ENCODE results near the gene ZNF775.
A peak's percentile ranks its signal among the peaks of the same experiment; 100 is the strongest.

The ZNF775 gene

DNA sequence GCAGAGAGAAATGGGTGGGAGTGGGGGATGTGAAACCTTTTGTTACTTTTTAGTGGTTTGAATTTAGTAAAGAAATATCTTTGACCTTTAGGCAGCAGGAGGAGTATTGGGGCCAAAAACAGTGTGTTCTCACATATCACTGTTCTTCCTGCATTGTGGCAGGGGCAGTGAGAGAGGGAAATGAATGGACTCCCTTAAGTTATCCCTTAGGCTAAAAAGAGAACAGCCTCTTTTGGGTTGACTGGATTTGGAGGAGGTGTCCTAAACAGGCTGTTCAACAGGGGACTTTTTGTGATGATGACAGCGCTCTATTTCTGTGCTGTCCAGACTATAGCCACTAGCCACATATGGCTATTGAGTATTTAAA is 22.3 kb downstream of the ZNF775 start:
- DNase-seq (ENCODE audit: low read depth) = no peak

DNA sequence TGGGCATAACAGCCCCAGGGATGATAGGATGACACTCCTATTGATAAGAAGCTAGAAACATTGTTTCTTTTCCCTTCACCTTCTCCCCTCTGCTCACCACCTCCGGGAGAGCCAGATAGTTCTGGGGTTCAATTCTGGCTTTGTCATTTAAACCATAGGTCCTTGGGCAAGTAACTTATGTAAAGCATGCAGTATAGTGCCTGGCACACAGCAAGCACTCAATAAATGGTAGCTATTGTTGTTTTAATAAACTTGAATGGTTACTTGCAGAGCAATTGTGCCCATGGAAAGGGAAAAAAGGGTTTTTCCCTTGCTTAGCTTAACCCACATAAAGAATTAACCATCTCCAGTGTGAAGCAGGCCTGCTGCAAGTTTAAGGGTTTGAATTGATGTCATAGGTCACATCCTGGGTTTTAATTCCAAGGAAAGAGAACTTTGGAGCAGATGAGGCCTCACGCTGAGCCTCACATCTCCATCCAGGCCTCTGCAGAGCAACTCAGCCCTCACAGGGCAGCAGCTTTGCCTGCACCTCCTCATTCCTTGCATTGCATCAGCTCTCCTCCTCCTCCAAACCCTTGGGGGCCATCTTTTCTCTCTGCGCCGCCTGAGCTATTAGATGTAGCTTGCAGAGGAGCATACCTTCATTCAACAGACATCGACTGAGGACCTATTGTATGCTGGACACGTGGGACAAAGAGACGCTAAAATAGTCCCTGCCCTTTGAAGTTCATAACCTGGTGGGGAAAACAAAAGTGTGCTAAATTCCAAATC is 22.9 kb downstream of the ZNF775 start:
- DNase-seq (ENCODE audit: low read depth) = no peak

DNA sequence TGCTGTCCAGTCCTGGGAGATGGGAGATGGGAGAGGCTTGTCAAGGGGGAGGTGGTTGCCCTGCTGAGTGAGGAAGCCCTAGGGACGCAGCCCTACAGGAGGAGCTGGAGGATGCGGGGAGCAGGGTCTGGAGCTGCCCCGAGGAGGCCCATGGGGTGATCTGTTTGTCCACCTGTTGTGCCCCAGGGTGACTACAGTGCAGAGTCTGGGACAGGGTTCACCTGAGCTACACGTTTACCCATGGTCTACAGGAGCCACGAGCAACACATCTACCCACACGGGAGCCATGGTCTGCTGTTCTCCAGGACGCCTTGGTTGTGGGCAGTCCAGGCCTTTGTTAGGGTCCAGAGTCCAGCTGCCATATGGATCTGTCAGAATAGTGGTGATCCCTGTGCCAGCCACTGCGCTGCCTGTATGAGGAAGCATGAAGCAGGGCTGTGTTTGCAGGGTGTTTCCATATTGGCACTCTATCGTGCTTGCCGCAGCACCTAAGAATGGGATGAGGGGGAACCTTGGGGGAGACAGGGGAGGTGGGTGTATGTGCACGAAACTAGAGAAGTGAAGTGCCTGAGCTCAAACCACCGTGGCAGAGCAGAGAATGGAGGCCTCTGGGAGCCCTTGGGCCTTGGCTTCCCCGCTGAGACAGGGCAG is 23.7 kb downstream of the ZNF775 start:
- DNase-seq (ENCODE audit: low read depth) = no peak

DNA sequence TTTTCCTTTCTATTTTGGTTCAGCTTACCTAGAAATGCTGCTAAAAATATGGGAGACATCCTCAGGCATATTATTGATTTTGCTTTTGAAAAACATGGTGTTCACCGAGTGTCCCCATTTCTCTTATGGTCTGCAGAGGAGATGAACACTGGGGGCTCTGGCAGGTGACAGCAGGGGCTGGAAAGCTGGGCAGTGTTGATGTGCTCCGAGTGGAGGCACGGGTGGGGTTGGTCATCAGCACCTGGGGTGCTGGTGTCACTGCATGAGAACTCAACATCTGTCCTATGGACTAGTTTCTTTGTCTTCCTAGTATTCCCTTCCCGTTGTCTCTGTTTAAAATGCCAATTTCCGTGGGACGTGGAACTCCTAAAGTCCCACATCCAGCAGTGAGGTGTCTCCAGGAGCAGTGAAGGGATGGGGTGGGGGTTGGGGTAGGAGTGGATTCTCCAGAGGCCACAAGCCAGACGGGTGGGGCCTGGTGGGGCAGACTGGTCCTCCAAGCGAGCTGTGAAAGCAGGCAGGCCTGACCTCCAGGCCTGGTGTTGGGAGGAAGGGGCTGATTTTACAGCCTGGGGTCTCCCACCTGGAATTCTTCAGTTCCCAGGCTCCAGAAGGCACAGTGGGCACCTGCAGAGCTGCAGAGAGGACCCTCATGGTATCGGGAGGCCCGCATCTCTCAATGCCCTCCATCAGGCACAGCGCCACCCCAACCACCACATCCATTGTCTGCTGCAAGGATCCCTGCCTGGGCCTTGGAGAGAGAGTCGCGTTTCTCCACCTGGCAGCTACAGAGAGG is 24.4 kb downstream of the ZNF775 start:
- no peak for DNase-seq (ENCODE audit: low read depth)

DNA sequence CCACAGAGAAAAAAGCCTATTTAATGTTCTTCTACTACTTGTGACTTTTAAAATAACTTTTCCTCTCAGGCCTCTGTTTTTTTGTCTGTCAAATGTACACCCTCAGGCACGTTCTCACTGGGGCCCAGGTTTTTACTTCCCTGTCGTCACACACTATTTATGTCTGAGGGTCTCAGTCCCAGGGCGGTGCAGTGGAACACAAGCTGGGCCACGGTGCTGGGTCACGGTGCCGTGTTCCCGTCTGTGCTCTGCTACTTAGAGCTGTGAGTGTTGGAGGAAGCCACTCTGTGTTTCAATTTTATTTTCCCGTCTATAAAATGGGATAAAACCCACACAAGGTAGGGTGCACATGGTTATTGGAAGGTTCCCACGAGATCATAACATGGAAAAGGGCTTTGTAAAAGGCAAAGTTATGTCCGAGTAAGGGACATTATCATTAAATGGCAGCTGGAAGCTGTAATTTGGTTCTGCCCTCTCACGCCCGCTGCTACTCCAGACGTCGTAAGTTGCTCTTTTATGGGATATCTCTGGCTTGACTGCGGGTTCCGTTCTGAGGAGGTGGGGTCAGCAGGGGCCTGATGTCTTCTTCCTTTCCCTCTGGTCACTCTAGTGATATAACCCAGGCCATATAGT is 25.2 kb downstream of the ZNF775 start:
- no peak for DNase-seq (ENCODE audit: low read depth)

DNA sequence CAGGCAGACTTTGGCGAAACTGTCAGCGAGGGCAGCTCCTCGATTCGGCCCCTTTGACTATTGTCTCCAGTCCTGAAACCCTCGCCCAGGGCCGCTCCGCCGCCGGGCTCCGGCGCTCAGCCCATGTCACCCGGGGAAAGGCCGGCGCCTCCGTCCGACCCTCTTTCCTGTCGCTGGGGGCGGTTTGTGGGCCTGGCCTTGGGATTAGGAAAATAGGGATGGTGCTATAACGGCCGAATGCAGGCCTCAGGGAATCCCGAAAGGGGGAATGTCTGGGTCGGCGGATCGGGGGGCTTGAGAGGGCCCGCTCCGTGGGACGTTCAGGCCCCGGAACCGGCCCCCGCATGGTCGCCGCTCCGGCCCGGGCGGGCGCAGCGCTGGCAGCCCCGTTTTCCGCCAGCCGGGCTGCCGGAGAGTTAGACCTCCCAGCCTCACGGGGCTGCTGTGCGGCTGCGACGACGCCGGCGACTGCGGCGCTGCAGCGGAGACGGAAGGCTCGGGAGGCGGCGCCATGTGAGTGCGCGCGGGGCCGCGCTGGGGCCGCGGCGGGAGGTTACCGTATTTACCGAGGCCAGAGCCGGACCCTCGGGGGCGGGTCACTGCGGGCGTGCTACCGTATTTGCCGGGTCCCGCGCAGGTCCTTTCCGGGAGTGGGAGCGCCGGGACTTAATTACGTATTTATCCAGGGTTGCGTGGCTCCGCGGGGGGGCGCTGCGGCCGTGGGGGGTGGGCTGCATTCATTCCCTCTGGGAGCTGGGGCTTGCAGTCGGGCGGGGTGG is 25.9 kb downstream of the ZNF775 start:
- peak; percentile 59 for DNase-seq (ENCODE audit: low read depth)

DNA sequence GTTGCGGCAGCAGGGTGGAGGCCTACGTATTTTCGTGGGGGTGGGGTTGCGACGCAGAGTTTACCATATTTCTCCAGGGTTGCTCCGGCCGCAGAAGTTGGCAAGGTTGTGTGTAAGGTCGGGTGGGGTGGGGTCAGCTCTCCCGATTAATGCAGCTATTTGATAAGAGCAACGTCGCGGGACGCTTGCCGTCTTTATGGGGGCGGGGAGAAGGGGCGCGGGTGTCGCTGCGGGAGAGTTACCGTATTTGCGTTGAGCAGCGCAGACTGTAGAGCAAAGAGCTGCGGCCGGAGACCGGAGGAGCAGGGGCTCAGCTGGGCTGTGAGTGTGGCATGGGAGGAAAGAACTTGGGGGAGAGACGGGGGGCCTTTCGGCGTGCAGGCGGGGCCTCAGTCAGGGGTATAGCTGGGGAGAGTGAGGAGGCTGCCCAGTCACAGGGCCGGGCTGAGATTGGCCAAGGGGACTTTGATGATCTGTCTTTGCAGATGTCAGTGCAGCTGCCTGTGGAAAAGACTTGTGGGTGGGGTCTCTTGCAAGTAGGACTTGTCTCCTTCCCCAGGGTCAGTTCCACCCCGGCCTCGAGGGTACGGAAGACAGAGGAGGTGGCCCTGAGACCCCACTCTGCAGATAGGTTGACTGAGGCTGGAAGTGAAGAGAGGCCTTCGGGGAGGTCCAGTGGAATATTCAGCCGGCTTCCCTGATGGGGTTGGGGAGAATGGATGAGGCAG is 26.6 kb downstream of the ZNF775 start:
- DNase-seq (ENCODE audit: low read depth) = no peak

DNA sequence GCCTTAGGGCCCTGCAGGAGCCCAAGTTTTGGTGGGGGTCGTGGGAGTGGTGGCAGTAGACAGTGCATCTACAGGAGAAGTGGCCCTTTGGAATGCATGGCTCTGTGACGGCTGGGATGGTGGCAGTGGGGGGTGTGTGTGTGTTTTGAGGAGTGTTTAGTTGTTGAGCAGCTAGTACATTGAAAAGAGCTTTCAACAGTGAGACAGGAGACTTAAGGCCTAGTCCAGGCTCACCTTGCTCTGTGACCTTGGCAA is 27.1 kb downstream of the ZNF775 start:
- DNase-seq (ENCODE audit: low read depth) = no peak

DNA sequence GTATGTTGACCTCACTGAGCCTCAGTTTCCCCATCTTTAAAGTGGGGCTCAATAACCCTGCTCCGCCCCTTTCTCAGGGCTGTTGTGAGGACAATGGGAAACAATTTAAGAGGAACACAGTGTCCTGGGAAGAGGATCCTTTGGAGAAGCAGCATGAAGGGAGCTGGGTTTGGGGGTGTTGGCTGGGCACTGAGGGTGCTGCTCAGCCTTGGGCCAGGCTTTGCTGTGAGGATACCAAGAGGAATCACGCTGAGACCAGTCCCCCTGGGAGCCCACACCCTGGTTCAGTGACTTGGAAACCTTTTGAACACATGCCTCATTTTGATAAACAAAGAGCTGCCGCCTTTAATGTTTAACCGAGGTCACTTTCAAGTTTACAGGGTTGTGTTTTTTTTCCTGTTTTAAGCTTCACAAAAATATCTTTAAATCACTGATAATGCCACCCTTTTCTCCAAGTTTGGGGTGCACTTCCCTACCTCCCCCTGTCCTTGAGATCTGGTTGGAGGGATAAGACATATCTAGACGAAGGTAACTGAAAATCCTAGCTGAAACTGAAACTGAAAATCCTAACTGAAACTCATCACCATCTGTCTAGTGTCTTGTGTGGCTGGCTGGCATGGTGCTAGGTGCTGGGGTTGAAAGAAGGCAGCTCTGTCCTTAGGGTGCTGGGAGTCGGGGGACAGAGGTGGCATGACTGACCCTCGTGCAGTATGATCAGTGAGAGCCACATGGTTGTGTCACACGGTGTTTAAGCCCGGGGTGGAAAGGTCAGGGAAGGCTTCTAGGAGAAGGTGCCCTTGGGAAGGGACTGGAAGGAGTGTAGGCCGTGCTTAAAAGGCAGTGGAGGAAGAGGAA is 27.7 kb downstream of the ZNF775 start:
- no peak for DNase-seq (ENCODE audit: low read depth)

DNA sequence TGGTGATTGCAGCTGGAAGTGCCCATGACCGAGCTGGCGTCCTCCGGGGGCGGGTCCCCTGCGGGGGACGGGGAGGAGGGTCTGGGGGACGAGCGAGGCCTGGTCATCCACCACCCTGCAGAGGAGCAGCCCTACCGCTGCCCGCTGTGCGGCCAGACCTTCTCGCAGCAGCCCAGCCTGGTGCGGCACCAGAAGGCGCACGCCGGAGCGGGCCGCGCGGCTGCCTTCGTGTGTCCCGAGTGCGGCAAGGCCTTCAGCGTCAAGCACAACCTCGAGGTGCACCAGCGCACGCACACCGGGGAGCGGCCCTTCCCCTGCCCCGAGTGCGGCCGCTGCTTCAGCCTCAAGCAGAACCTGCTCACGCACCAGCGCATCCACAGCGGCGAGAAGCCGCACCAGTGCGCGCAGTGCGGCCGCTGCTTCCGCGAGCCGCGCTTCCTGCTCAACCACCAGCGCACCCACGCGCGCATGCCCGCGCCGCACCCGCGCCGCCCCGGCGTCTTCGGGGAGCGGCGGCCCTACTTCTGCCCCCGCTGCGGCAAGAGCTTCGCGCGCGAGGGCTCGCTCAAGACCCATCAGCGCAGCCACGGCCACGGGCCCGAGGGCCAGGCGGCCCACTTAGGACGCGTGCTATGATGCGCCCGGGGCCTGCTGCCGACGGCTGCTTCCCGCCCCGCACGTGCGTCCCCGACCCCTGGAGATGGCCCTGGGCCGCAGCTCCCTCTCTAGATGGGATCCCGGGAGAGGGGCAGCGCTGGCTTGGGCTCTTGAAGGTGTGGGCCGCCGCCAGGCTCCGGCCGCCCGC is 28.7 kb downstream of the ZNF775 start:
- DNase-seq (ENCODE audit: low read depth) = no peak

DNA sequence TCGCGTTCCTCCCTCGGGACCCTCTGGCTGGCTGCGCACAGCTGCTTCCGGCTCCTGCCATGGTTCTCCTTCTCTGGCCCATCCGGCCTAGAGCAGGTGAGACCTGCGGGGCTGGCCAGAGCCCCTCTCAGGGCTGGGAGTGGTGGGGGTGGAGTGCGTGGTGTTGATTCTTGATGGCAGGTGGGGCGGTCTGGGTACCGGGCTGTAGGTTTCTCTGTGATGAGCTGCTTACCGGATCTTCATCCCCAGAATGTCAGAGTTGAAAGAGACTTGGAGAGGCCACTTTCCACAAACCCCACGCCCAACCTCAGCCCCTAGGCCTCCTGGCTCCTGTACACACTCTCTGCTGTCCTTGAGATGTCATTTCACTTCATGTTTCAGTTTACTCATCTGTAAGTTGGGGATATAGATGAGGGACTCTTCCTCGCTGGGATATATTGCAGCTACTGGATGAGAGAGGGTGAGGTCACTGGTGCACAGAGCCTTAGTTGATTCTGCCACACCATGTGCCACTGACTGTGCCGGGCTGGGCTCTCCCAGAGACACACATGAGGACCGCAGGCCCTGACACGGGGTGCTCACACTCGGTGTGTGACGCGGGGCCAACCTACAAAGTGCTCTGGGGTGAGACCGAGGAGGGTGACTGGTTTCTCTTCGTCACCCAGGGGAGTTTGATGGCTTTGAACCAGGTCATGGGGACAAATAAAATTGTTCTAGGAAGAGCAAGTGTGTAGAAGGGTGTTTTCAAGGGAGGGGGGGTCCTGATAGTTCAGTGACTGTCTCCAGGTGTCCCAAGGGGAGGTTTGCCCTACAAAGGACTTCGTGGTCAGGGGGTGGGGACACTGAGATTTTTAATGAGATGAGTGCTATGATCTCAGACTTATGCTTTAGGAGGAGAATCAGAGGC is 29.5 kb downstream of the ZNF775 start:
- DNase-seq (ENCODE audit: low read depth) = no peak

DNA sequence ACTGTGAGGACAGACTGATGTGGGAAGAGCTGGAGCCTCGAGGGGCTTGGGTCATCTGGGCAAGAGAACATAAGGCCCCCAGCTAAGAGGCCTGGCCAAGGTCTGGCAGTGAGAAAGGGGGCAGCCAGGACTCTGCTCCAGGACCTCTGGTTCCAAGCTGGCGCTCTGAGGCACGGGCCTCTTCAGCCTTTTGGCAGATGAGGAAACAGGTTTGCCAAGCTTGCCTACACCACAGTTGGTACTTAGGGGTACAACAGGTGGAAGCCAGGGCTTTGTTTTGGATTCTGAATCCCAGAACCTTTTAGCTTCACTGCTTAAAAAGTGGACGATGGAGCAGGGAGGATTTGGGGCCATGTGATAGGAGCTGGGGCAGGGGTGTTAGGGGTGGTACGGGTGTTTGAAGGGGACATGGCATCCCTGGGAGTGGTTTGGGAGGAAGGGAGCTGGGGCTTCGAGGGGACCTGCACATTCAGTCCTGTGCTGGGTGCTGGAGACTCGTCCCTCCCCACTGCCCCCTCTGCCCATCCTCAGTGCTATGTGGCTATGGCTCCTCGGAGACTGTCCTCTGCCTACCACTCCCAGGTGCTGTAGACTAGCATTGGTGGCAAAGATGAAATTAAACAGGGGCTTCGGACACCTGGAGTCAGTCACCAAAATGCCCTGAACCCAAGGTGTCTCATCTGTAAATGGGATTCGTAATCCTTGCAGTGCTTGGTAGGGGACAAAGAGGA is 30.3 kb downstream of the ZNF775 start:
- no peak for DNase-seq (ENCODE audit: low read depth)

DNA sequence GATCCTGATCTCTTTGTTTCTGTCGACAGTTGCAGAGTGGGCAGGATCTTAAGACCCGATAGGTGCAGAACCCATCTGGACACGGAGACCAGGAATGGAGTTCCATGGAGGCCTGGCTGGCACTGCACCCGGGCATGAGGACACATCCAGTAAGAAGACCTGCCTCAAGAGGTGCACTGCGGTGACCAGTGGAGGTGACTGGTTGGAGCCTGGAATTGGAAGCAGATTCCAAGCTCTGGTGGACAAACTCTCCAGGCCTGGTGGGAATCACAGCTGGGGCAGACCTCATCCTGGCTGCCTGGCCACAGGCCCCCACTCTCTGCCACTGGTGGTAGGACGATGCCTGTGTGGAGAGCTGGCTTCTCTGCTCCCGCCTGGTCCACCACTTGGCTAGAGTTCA is 31.0 kb downstream of the ZNF775 start:
- DNase-seq (ENCODE audit: low read depth) = no peak

DNA sequence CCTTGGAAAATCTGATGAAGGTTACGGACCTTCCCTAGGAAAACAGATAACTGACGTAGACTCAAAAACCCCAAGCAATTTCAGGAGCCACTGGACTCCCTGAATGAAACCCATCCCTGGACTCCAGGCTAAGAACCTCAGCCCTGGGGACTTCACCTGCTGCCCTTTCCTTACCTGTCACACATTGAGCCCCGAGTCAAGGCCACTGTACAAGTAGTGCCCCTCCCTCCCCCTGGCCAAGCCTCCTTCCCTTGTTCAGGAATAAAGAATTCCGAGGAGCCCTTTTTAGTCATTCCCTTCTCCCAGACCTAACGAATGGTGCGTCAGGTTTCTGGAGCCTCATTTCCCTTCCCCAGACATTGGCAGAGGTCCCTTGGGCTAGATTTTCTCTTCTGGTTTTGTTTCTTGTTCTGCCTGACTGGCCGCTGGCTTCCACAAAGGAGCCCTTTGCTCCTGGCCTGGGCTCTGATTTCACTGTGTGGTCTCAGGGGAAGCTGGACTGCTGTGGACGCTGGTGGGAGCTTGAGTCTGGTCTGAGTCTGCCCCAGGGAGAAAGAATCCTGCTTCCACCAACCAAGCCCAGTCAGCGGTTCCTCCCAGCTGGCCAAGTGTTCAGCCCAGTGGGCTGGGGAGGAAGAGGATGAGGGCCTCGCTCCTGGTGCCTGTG is 31.7 kb downstream of the ZNF775 start:
- no peak for DNase-seq (ENCODE audit: low read depth)

DNA sequence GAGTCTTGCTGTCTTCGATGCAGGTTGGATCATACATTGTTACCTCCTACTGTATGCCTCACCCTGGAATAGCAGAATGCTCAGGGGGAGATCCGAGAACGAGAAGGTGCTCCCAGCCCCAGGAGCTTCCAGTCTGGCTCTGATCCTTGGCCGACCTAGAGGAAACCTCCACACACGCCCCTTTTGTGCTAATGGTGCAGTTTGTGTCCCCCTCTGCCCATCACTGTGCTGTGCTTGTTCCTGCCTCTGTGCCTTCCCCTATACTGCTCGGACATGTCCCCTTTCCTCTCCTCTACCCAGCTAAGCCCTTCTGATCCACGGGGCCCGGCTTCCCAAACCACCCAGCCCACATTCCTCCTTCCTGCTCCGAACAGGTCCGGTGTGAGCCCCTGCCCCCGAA is 32.5 kb downstream of the ZNF775 start:
- DNase-seq (ENCODE audit: low read depth) = no peak

DNA sequence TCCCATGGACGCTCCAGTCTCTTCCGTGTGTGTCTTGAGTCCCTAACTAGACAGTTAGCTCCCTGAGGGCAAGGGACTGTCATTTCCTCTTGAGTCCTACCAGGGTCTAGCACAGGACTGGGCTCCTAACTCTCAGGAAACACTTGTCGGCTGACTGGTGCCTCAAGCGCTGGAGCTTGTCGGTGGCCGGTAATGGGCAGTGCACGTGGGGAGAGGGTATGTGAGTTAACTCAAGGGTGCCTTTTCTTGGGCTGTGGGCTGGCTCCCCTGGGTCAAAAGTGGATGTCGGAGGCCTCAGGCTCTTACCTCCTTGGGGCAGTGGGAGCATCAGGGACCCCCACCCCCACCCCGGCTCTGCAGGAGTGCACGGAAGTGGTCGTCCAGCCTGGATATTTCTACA is 32.9 kb downstream of the ZNF775 start:
- no peak for DNase-seq (ENCODE audit: low read depth)

Measured in fibroblast of the conjunctiva (primary cell).